CD4-positive, alpha-beta memory T cell (primary cell): ENCODE data around the gene HIPK4. TPM values are rescaled to one million over a fixed set of nuclear protein-coding genes. Genes with fewer than 3 reads are reported as not detected.
A peak's percentile ranks its signal among the peaks of the same experiment; 100 is the strongest.

Source experiments
- CTCF ChIA-PET: fragments of 350-600 bp; sonication (Branson Sonifier 250); formaldehyde crosslinking; loops from one replicate; lab custom pipeline; 2021; ENCODE audit warnings: inconsistent platforms; ENCODE audit not compliant: partially characterized antibody; lab: Charles Lee
- POLR2A ChIA-PET: fragments of 350-600 bp; sonication (Branson Sonifier 250); formaldehyde crosslinking; loops from one replicate; lab custom pipeline; 2021; ENCODE audit not compliant: partially characterized antibody; lab: Charles Lee
- DNase-seq, 5 donors: peaks; one replicate each; pipeline versions ENCODE4 v3.0.0 to v3.0.0-alpha.2; 2020 to 2022; ENCODE audit warnings: mixed read lengths in 1 of 5
- H3K27ac ChIP-seq: one replicate; pipeline ENCODE4 v1.7.0; 2013; ENCODE audit warnings: low read depth, low read length
- H3K27me3 ChIP-seq: 2 replicates; pipeline ENCODE4 v1.7.0; 2013; ENCODE audit warnings: mild to moderate bottlenecking, low read length, moderate library complexity; ENCODE audit not compliant: insufficient read depth
- H3K36me3 ChIP-seq: 2 replicates; pipeline ENCODE4 v1.7.0; 2013; ENCODE audit warnings: mild to moderate bottlenecking, low read length, moderate library complexity; ENCODE audit not compliant: insufficient read depth
- H3K4me1 ChIP-seq: 2 replicates; pipeline ENCODE4 v1.7.0; 2013; ENCODE audit warnings: mild to moderate bottlenecking, low read length, moderate library complexity; ENCODE audit not compliant: insufficient read depth
- H3K4me3 ChIP-seq, 2 donors: one replicate each; pipeline ENCODE4 v1.7.0; 2013; ENCODE audit warnings: low read length in 2 of 2, mild to moderate bottlenecking in 1 of 2
- H3K9me3 ChIP-seq, 2 donors: one replicate each; pipeline ENCODE4 v1.7.0; 2013; ENCODE audit warnings: low read length in 2 of 2, control low read depth in 1 of 2; ENCODE audit not compliant: control insufficient read depth in 1 of 2
- H3K27ac Mint-ChIP-seq, 7 donors: one replicate each; pipeline ENCODE4 v1.8.0; 2020 to 2021; ENCODE audit warnings: mixed read lengths in 7 of 7, mild to moderate bottlenecking in 6 of 7, inconsistent platforms in 3 of 7, moderate library complexity in 3 of 7
- H3K27me3 Mint-ChIP-seq, 2 donors: one replicate each; pipeline ENCODE4 v1.8.0; 2020 to 2021; ENCODE audit warnings: mixed read lengths in 2 of 2
- H3K36me3 Mint-ChIP-seq, 2 donors: one replicate each; pipeline ENCODE4 v1.8.0; 2020 to 2021; ENCODE audit warnings: mixed read lengths in 2 of 2, inconsistent platforms in 1 of 2, mild to moderate bottlenecking in 1 of 2
- H3K4me1 Mint-ChIP-seq, 4 donors: one replicate each; pipeline ENCODE4 v1.8.0; 2020 to 2021; ENCODE audit warnings: mixed read lengths in 4 of 4, mild to moderate bottlenecking in 1 of 4
- H3K4me3 Mint-ChIP-seq, 8 donors: one replicate each; pipeline ENCODE4 v1.8.0; 2020 to 2021; ENCODE audit warnings: mixed read lengths in 8 of 8, mild to moderate bottlenecking in 7 of 8, moderate library complexity in 6 of 8, inconsistent platforms in 3 of 8
- H3K9me3 Mint-ChIP-seq, 8 donors: one replicate each; pipeline ENCODE4 v1.8.0; 2020 to 2021; ENCODE audit warnings: mixed read lengths in 8 of 8, mild to moderate bottlenecking in 5 of 8, inconsistent platforms in 3 of 8, moderate library complexity in 1 of 8
- intact Hi-C: fragments of 100-400 bp; cut with micrococcal nuclease; formaldehyde crosslinking; loops from one replicate; pipeline ENCODE4 v1.15.1; 2023
- polyA plus RNA-seq, 2 donors: library from polyadenylated mRNA; unstranded; fragments of 300-500 nt; fragmentation: Illumina TruSeq; gene quantifications; one replicate each; pipeline ENCODE4 v1.2.3, GENCODE V29; 2021
- total RNA-seq, 2 experiments: library from RNA; stranded (reverse); gene quantifications; one replicate each; pipeline ENCODE4 v1.2.3, GENCODE V29; 2021

Gene HIPK4
- total and polyA plus RNA-seq, 4 experiments from 2014 or later, result not detected

GRCh38 chr19:40421993-40422747 lies 32.2 kb upstream of the HIPK4 start:
- DNase-seq, result no peak
- H3K4me1 Mint-ChIP-seq, result peaks cover 19 to 53% (median 30%) of the 10 kb centered on the region in 4 donors
- H3K4me1 ChIP-seq, result peaks cover 34% of the 10 kb centered on the region
- peaks cover 0 to 2% of the 10 kb centered on the region in 2 donors for H3K27me3 Mint-ChIP-seq
- intact Hi-C loops, result loop anchor here (1.0 to 10.0 kb wide), 4 partner anchors 18 to 137 kb away; partner anchors contain the start of genes AKT2, C19orf47 and PLD3
- peaks cover 0 to 2% (median 0%) of the 10 kb centered on the region in 8 donors for H3K9me3 Mint-ChIP-seq
- H3K27ac Mint-ChIP-seq, result peak overlapping the region; percentile 84 to 98 (median 97)
- peaks cover 0 to 16% of the 10 kb centered on the region in 2 donors for H3K36me3 Mint-ChIP-seq
- no peaks in the 10 kb centered on the region for H3K27me3 ChIP-seq
- H3K4me3 ChIP-seq, result no peak overlapping the region
- ChIA-PET POLR2A (interaction anchor here (1.8 to 8.9 kb wide), 4 partner anchors 12 to 841 kb away, joined by 4 to 227 read pairs (median 28); partner anchors contain the start of genes BLVRB and SERTAD3), CTCF (interaction anchor here (0.8 to 3.9 kb wide), 8 partner anchors 10 to 117 kb away, joined by 3 to 66 read pairs (median 6); partner anchors contain the start of genes BLVRB, SERTAD3 and SPTBN4)
- no peaks in the 10 kb centered on the region for H3K9me3 ChIP-seq
- peak overlapping the region; percentile 26 to 93 (median 90) for H3K4me3 Mint-ChIP-seq
- no peaks in the 10 kb centered on the region for H3K36me3 ChIP-seq
- peak overlapping the region; percentile 84 for H3K27ac ChIP-seq

- Histone ChIP-seq H3K4me1 (peaks cover 33% of the 10 kb centered on the region), H3K36me3 (no peaks in the 10 kb centered on the region), H3K27ac (peak overlapping the region; percentile 84), H3K9me3 (no peaks in the 10 kb centered on the region), H3K4me3 (peak overlapping the region; percentile 47 to 78), H3K27me3 (no peaks in the 10 kb centered on the region)
- H3K36me3 Mint-ChIP-seq, result peaks cover 0 to 16% of the 10 kb centered on the region in 2 donors
- H3K4me3 Mint-ChIP-seq, result peak overlapping the region; percentile 88 to 93 (median 90)
- H3K27ac Mint-ChIP-seq, result peak overlapping the region; percentile 84 to 98 (median 97)
- peaks cover 0 to 2% (median 0%) of the 10 kb centered on the region in 8 donors for H3K9me3 Mint-ChIP-seq
- ChIA-PET POLR2A (interaction anchor here (0.5 to 8.9 kb wide), 21 partner anchors 9 to 1015 kb away, joined by 3 to 227 read pairs (median 4); partner anchors contain the start of genes BLVRB, C19orf47, PLD3 and SERTAD3), CTCF (interaction anchor here (0.7 to 3.9 kb wide), 33 partner anchors 8 to 218 kb away, joined by 3 to 66 read pairs (median 4); partner anchors contain the start of genes BLVRB, PLD3, SERTAD3 and SPTBN4)
- peak; percentile 68 to 79 (median 69) for DNase-seq
- peaks cover 0 to 2% of the 10 kb centered on the region in 2 donors for H3K27me3 Mint-ChIP-seq
- peaks cover 19 to 53% (median 32%) of the 10 kb centered on the region in 4 donors for H3K4me1 Mint-ChIP-seq
- intact Hi-C loops, result loop anchor here (1.0 to 10.0 kb wide), 6 partner anchors 17 to 136 kb away; partner anchors contain the start of genes AKT2, BLVRB, C19orf47 and PLD3
Measured at GRCh38 chr19:40420766-40421765, 31.1 kb upstream of the HIPK4 start.

- CTCF ChIA-PET, result interaction anchor here (0.7 to 3.9 kb wide), 31 partner anchors 9 to 218 kb away, joined by 3 to 66 read pairs (median 5); partner anchors contain the start of genes BLVRB, PLD3, SERTAD3 and SPTBN4
- Histone ChIP-seq H3K27me3 (no peaks in the 10 kb centered on the region), H3K4me3 (peak overlapping the region in 1 of 2 donors; percentile 78), H3K4me1 (peaks cover 32% of the 10 kb centered on the region), H3K36me3 (no peaks in the 10 kb centered on the region), H3K9me3 (no peaks in the 10 kb centered on the region), H3K27ac (peak overlapping the region; percentile 84)
- Mint-ChIP-seq H3K27ac (peak overlapping the region; percentile 84 to 98 (median 93)), H3K27me3 (no peaks in the 10 kb centered on the region), H3K36me3 (peaks cover 0 to 13% of the 10 kb centered on the region in 2 donors), H3K4me1 (peaks cover 19 to 47% (median 33%) of the 10 kb centered on the region in 4 donors), H3K9me3 (no peaks in the 10 kb centered on the region), H3K4me3 (peak overlapping the region; percentile 85 to 93 (median 90))
- intact Hi-C loops, result loop anchor here (1.0 to 10.0 kb wide), 4 partner anchors 24 to 136 kb away; partner anchors contain the start of genes AKT2, BLVRB and SERTAD3
- no peak for DNase-seq
- POLR2A ChIA-PET, result interaction anchor here (0.5 to 8.9 kb wide), 22 partner anchors 8 to 1014 kb away, joined by 3 to 227 read pairs (median 4); partner anchors contain the start of genes BLVRB, C19orf47, PLD3 and SERTAD3
Measured at GRCh38 chr19:40420451-40420765, 30.4 kb upstream of the HIPK4 start.

- H3K9me3 Mint-ChIP-seq, result no peaks in the 10 kb centered on the region
- H3K4me1 Mint-ChIP-seq, result peaks cover 18 to 43% (median 33%) of the 10 kb centered on the region in 4 donors
- H3K27ac Mint-ChIP-seq, result peak overlapping the region in 5 of 7 donors; percentile 24 to 85 (median 65)
- intact Hi-C loops, result loop anchor here (1.0 to 10.0 kb wide), 4 partner anchors 25 to 135 kb away; partner anchors contain the start of genes AKT2, BLVRB and SERTAD3
- Histone ChIP-seq H3K27me3 (no peaks in the 10 kb centered on the region), H3K9me3 (no peaks in the 10 kb centered on the region), H3K27ac (no peak overlapping the region), H3K4me3 (no peak overlapping the region), H3K4me1 (peaks cover 29% of the 10 kb centered on the region), H3K36me3 (no peaks in the 10 kb centered on the region)
- peak overlapping the region; percentile 29 to 88 (median 77) for H3K4me3 Mint-ChIP-seq
- peaks cover 0 to 10% of the 10 kb centered on the region in 2 donors for H3K36me3 Mint-ChIP-seq
- no peaks in the 10 kb centered on the region for H3K27me3 Mint-ChIP-seq
- no peak for DNase-seq
- POLR2A ChIA-PET, result interaction anchor here (0.7 to 8.9 kb wide), 8 partner anchors 14 to 1014 kb away, joined by 3 to 227 read pairs (median 12); partner anchors contain the start of genes BLVRB and SERTAD3
- CTCF ChIA-PET, result interaction anchor here (0.7 to 3.9 kb wide), 21 partner anchors 9 to 190 kb away, joined by 3 to 66 read pairs (median 5); partner anchors contain the start of genes BLVRB, SERTAD3 and SPTBN4
Measured at GRCh38 chr19:40419780-40420179, 29.8 kb upstream of the HIPK4 start.

- Mint-ChIP-seq H3K4me3 (peak overlapping the region in 5 of 8 donors; percentile 33 to 82 (median 44)), H3K9me3 (no peaks in the 10 kb centered on the region), H3K27ac (peak overlapping the region in 5 of 7 donors; percentile 8 to 84 (median 57)), H3K4me1 (peaks cover 13 to 36% (median 27%) of the 10 kb centered on the region in 4 donors), H3K27me3 (no peaks in the 10 kb centered on the region), H3K36me3 (peaks cover 0 to 5% of the 10 kb centered on the region in 2 donors)
- CTCF ChIA-PET, result interaction anchor here (0.5 to 3.9 kb wide), 2 partner anchors 46 to 118 kb away, joined by 3 to 66 read pairs; partner anchors contain the start of genes BLVRB and SPTBN4
- POLR2A ChIA-PET, result no interaction called here
- Histone ChIP-seq H3K27ac (no peak overlapping the region), H3K4me1 (peaks cover 22% of the 10 kb centered on the region), H3K9me3 (no peaks in the 10 kb centered on the region), H3K27me3 (no peaks in the 10 kb centered on the region), H3K4me3 (no peak overlapping the region), H3K36me3 (no peaks in the 10 kb centered on the region)
- intact Hi-C loops, result no loop called here
- DNase-seq, result no peak
Measured at GRCh38 chr19:40419066-40419612, 29.2 kb upstream of the HIPK4 start.

- H3K27me3 ChIP-seq, result no peaks in the 10 kb centered on the region
- ChIA-PET POLR2A (no interaction called here), CTCF (interaction anchor here (0.6 to 3.9 kb wide), 2 partner anchors 43 to 47 kb away, joined by 3 to 66 read pairs; partner anchors contain the start of genes BLVRB and SPTBN4)
- Mint-ChIP-seq H3K4me3 (peak overlapping the region in 1 of 8 donors; percentile 48), H3K4me1 (peaks cover 11 to 33% (median 27%) of the 10 kb centered on the region in 4 donors), H3K36me3 (peaks cover 0 to 5% of the 10 kb centered on the region in 2 donors), H3K27ac (peak overlapping the region in 5 of 7 donors; percentile 4 to 70 (median 37)), H3K27me3 (no peaks in the 10 kb centered on the region), H3K9me3 (no peaks in the 10 kb centered on the region)
- no peaks in the 10 kb centered on the region for H3K9me3 ChIP-seq
- DNase-seq, result no peak
- H3K4me3 ChIP-seq, result no peak overlapping the region
- H3K4me1 ChIP-seq, result peaks cover 21% of the 10 kb centered on the region
- no peaks in the 10 kb centered on the region for H3K36me3 ChIP-seq
- H3K27ac ChIP-seq, result no peak overlapping the region
- intact Hi-C loops, result no loop called here
Measured at GRCh38 chr19:40418040-40418439, 28.1 kb upstream of the HIPK4 start.
